Breast epithelium (tissue), 3 donors: ENCODE data around the gene GNB3.

ENCODE experiments used
- CTCF ChIP-seq, 3 donors: fragments of 450-650 bp; IDR thresholded peaks; one replicate each; pipeline ENCODE4 v1.5.1; 2016 to 2017; ENCODE audit warnings: antibody characterized with exemption in 3 of 3, mild to moderate bottlenecking in 3 of 3, moderate library complexity in 3 of 3
- POLR2A ChIP-seq: fragments of 450-650 bp; IDR thresholded peaks from one replicate; pipeline ENCODE4 v1.6.1; 2016; ENCODE audit warnings: antibody characterized with exemption, mild to moderate bottlenecking, moderate library complexity

- no peak for TF ChIP-seq POLR2A
- TF ChIP-seq CTCF (IDR thresholded peaks at IDR 0.05) = no peak
Measured at GRCh38 chr12:6842075-6842474, 1.4 kb downstream of the GNB3 start.
